Tibial artery (tissue), 4 donors: ENCODE data around the gene TEX29.

ENCODE experiments used
- DNase-seq, 2 donors: peaks; one replicate each; pipeline ENCODE4 v3.0.0-alpha.2; 2019
- H3K27ac ChIP-seq, 2 donors: fragments of 200-600 bp; sonication (generic) in 1 of 2; 1 replicate in 1 of 2; 2 replicates in 1 of 2; pipeline ENCODE4 v1.5.1; 2018 to 2019; ENCODE audit warnings: mild to moderate bottlenecking in 1 of 2
- H3K27me3 ChIP-seq, 2 donors: fragments of 200-600 bp; sonication (generic) in 1 of 2; one replicate each; pipeline versions ENCODE4 v1.5.1 to v1.6.0; 2016 to 2019
- H3K36me3 ChIP-seq, 3 donors: fragments of 200-600 bp; sonication (generic) in 2 of 3; one replicate each; pipeline ENCODE4 v1.5.1; 2016 to 2019; ENCODE audit warnings: mild to moderate bottlenecking in 2 of 3
- H3K4me1 ChIP-seq, 4 donors: fragments of 200-600 bp; sonication (generic) in 2 of 4; 1 replicate in 3 of 4; 2 replicates in 1 of 4; pipeline ENCODE4 v1.5.1; 2016 to 2019
- H3K4me3 ChIP-seq, 2 donors: fragments of 200-600 bp; sonication (generic) in 1 of 2; 1 replicate in 1 of 2; 2 replicates in 1 of 2; pipeline ENCODE4 v1.5.1; 2018 to 2019; ENCODE audit warnings: mild to moderate bottlenecking in 2 of 2
- H3K9me3 ChIP-seq, 3 donors: fragments of 200-600 bp; sonication (generic) in 1 of 3; one replicate each; pipeline ENCODE4 v1.5.1; 2016 to 2019
- CTCF ChIP-seq, 2 experiments: fragments of 200-600 bp in 1 of 2; fragments of 450-650 bp in 1 of 2; IDR thresholded peaks; one replicate each; pipeline ENCODE4 v1.5.1; 2017 to 2019; ENCODE audit warnings: antibody characterized with exemption in 2 of 2, mild to moderate bottlenecking in 1 of 2, moderate library complexity in 1 of 2
- intact Hi-C: fragments of 100-400 bp; cut with DNase I; formaldehyde crosslinking; loops from one replicate; pipeline ENCODE4 v1.15.0; 2023; ENCODE audit warnings: low total_unique reads

TEX29 gene

GRCh38 chr13:111323549-111323948, 3.1 kb downstream of the TEX29 start:
- intact Hi-C loops = no loop called here
- DNase-seq = peak; percentile 13 to 19
- Histone ChIP-seq H3K27me3 (no peaks in the 10 kb centered on the region), H3K27ac (no peak overlapping the region), H3K4me3 (no peak overlapping the region), H3K4me1 (no peaks in the 10 kb centered on the region), H3K9me3 (no peaks in the 10 kb centered on the region), H3K36me3 (peaks cover 0 to 6% (median 6%) of the 10 kb centered on the region in 3 donors)
- TF ChIP-seq CTCF (IDR thresholded peaks at IDR 0.05) = no peak

GRCh38 chr13:111323950-111324651, 3.7 kb downstream of the TEX29 start:
- Histone ChIP-seq H3K27me3 (no peaks in the 10 kb centered on the region), H3K36me3 (peaks cover 0 to 7% (median 6%) of the 10 kb centered on the region in 3 donors), H3K27ac (no peak overlapping the region), H3K4me3 (no peak overlapping the region), H3K4me1 (no peaks in the 10 kb centered on the region), H3K9me3 (no peaks in the 10 kb centered on the region)
- TF ChIP-seq CTCF (IDR thresholded peaks at IDR 0.05) = no peak
- DNase-seq = peak; percentile 10 to 58
- intact Hi-C loops = no loop called here

GRCh38 chr13:111324736-111325135, 4.3 kb downstream of the TEX29 start:
- Histone ChIP-seq H3K27ac (no peak overlapping the region), H3K27me3 (no peaks in the 10 kb centered on the region), H3K9me3 (no peaks in the 10 kb centered on the region), H3K4me3 (no peak overlapping the region), H3K4me1 (no peaks in the 10 kb centered on the region), H3K36me3 (peaks cover 0 to 7% (median 6%) of the 10 kb centered on the region in 3 donors)
- DNase-seq = no peak
- no peak for TF ChIP-seq CTCF (IDR thresholded peaks at IDR 0.05)
- intact Hi-C loops = no loop called here

DNA sequence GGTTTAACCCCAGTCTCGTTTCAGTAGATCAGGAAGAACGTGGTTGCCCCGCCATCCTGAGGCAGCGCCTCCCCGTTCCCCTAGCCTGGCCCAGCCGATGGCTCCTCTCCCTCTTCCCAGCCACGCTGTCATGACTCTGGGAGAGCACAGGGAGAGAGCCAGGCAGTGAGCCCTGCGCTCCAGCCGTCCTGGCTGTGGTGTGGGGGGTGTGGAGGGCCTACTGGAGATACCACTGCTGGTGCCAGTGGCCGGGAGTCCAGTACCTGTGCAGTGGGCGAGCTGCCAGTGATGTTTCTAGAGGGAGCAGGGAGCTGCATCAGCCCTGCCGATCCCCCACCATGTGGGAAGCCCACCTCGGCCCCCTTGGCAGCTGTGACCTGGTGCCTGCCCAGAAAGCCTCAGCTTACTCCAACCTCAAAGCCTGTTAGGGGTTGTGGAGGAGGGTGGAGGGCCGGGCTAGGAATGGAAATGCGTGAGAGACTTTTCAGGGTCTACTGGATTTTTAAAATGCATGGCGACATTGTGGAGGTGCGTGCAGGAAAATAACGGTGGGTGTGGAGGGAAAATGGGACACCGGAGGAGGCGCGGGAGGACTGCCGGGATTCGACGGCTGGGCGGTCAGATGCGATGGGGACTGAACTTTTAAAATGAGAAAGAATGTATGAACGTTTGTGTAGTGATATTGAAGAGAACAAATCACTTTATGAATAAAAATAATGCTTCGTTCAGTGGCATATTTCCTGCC, 4.9 kb downstream of the TEX29 start:
- TF ChIP-seq CTCF (IDR thresholded peaks at IDR 0.05) = no peak
- Histone ChIP-seq H3K9me3 (no peaks in the 10 kb centered on the region), H3K4me1 (no peaks in the 10 kb centered on the region), H3K27me3 (no peaks in the 10 kb centered on the region), H3K27ac (no peak overlapping the region), H3K36me3 (peaks cover 0 to 7% (median 6%) of the 10 kb centered on the region in 3 donors), H3K4me3 (no peak overlapping the region)
- peak in 1 of 2 donors; percentile 19 for DNase-seq
- intact Hi-C loops = no loop called here

DNA sequence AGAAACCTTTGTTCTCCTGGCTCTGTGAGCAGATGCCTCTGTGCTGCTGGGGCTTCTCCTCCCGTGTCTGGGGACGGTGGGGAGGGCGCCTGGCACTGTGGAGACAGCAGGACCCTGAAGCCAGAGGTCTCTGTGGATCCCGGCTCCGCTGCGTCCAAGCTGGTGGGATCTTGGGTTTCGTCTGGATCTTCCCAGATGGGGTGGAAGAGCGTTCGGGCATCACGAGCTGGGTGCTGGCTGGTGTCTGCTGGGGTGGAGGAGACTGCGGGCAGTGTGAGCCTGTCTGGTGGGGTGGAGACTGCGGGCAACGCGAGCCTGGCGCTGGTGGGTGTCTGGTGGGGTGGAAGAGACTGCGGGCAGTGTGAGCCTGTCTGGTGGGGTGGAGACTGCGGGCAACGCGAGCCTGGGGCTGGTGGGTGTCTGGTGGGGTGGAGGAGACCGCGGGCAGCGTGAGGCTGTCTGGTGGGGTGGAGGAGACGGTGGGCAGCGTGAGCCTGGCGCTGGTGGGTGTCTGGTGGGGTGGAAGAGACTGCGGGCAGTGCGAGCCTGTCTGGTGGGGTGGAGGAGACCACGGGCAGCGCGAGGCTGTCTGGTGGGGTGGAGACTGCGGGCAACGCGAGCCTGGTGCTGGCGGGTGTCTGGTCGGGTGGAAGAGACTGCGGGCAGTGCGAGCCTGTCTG, 5.6 kb downstream of the TEX29 start:
- Histone ChIP-seq H3K36me3 (peaks cover 0 to 7% (median 6%) of the 10 kb centered on the region in 3 donors), H3K27ac (no peak overlapping the region), H3K4me3 (no peak overlapping the region), H3K4me1 (no peaks in the 10 kb centered on the region), H3K27me3 (no peaks in the 10 kb centered on the region), H3K9me3 (no peaks in the 10 kb centered on the region)
- TF ChIP-seq CTCF (IDR thresholded peaks at IDR 0.05) = no peak
- intact Hi-C loops = no loop called here
- peak; percentile 12 to 38 for DNase-seq
